DMS153 (cell line): Measurements from ENCODE around the gene TRIML1.
"Not testable (repeated sequence)": the region's sequence is repeated elsewhere in the genome, so short reads cannot be mapped to it uniquely, and the experiment has no call there.

Experiments
- DNase-seq: peaks from one replicate; lab custom pipeline; 2025; lab: John Stamatoyannopoulos, UW

The TRIML1 gene

GRCh38 chr4:188154668-188155405 lies 15.6 kb downstream of the TRIML1 start:
- peak; percentile 18 for DNase-seq

GRCh38 chr4:188158336-188158735 lies 19.1 kb downstream of the TRIML1 start:
- no peak for DNase-seq

DNA sequence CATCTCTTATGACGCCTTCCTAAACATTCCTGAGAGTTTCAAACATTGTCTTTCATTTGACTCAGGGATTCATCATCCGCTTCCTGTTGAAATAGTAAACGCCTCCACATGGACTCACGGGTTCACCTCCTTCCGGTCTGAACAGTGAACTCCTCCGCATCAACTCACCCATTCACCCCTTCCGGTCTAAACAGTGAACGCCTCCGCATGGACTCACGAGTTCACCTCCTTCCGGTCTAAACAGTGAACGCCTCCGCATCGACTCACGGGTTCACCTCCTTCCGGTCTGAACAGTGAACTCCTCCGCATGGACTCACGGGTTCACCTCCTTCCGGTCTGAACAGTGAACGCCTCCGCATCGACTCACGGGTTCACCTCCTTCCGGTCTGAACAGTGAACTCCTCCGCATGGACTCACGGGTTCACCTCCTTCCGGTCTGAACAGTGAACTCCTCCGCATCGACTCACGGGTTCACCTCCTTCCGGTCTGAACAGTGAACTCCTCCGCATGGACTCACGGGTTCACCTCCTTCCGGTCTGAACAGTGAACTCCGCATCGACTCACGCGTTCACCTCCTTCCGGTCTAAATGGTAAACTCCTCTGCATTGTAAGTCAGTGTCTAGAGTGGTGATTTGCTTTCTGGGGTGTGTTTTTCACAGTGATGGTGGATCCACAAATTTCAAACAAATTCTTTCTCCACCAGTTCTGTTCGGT lies 20.4 kb downstream of the TRIML1 start:
- DNase-seq: not testable (repeated sequence)

DNA sequence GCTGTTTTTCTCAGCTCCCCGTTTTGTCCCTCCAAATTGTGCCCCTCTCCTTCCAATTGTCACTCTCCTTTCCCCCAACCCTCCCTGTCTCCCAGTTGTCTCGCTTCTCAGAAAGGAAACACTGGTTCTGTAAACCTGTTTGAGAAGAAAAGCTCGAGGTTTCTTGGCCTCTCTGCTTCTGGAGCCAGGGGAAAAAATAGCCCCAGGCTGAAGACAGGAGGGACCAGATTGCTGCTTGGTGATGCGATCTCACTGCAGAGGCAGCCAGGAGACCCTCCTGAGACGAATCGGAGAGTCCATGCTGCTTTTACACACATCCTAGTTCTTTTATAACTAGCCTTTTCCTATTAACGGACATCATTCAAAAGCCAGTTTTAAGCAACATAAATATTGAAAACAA lies 21.2 kb downstream of the TRIML1 start:
- no peak for DNase-seq

GRCh38 chr4:188161167-188161566 lies 21.9 kb downstream of the TRIML1 start:
- no peak for DNase-seq

DNA sequence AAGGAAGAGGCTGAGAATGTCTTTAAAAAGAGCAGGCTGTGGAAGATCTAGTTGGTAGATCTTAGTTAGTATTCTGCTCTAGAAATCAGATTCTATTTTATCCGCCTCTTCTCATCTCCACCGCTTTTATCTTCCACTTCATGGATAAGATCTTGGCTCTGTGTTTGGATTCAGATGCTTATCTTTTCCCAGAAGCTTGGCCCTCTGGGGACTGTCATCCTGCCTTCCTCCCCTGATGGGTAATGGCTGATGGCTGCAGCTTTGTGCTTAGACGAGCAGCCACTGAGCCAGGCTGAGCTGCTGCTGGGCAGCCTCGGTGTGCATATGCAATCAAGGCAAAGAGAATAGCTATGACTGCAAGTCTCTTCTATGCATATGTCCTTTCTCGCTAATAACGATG lies 23.5 kb downstream of the TRIML1 start:
- no peak for DNase-seq

DNA sequence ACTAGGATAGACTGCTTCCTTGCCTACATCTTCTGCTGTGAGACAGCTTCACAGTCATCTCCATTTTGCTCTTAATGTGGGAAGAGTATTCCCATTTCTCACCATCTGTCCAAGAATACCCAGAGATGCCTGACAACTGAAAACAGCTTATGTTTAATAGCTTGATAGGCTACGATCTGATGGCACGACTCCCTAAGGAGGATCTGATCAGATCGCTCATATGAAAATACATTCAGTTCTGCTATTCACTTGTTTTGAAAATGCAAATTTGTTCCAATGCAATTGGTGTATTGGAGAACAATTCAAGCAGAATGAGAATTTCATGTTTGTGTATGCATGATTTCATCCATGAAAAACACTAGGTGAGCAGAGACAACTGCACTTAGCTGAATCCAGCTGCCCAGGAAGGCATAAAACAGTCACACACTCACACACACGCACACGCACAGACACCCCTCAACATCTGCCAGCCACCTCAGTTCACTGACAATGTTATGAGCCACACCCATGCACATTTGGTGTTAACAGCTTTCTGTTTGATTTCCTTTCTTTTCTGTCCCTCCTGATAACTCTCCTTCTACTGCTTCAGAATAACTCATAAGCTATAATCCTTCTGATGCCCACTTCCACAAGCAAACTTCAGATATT lies 29.6 kb downstream of the TRIML1 start:
- no peak for DNase-seq

GRCh38 chr4:188171551-188171950 lies 32.3 kb downstream of the TRIML1 start:
- no peak for DNase-seq

DNA sequence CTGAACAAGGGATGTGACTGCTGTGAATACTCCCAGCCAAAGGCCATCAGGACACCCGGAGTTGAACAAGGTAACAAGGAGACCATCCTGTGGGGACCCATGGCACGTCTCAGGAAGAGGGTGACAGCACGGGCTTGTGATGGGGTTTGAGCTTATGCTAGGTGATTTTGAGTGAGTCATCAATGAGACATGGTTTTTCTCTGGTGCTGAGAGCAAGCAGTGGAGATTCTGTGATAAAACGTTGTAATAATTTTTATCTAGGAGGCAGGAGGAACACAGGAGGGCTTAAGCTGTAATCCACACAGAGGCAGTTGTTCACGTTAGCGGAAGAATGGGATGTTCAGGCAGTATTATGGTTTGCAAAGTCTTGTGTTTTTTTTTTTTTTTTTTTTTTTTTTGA lies 36.0 kb downstream of the TRIML1 start:
- no peak for DNase-seq

GRCh38 chr4:188177997-188178675 lies 38.9 kb downstream of the TRIML1 start:
- DNase-seq: no peak

DNA sequence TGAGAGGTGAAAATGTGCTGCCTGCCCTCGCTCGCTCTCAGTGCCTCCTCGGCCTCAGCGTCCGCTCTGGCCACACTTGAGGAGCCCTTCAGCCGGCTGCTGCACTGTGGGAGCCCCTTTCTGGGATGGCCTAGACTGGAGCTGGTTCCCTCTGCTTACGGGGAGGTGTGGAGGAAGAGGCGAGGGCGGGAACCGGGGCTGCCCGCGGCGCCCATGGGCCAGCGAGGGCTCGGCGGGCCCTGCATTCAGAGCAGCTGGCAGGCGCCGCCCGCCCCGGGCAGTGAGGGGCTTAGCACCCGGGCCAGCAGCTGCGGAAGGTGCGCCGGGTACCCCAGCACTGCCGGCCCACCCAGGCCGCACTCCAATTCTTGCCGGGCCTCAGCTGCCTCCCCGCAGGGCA lies 39.6 kb downstream of the TRIML1 start:
- DNase-seq: no peak

- no peak for DNase-seq
These were observed 47.9 kb downstream of the TRIML1 start for GRCh38 chr4:188187106-188187505.

DNA sequence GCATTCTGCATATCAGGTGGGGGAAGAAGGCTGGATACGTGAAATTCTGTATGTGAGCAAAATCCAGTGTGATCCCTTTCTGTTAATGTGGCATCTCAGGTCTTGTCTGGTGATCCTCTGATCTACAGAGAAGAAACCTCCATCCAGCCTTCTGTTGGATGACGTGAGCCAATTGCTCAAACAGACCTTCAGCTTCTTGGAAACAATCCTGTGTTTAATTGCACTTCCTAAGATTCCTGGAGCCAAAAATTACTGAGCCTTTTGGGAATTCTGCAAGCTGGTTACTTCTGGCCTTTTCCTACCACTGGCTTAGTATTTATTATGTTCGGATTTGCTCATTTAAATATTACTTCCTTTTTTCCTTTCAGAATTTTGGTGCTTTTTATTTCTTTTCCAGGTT lies 51.2 kb downstream of the TRIML1 start:
- no peak for DNase-seq

DNA sequence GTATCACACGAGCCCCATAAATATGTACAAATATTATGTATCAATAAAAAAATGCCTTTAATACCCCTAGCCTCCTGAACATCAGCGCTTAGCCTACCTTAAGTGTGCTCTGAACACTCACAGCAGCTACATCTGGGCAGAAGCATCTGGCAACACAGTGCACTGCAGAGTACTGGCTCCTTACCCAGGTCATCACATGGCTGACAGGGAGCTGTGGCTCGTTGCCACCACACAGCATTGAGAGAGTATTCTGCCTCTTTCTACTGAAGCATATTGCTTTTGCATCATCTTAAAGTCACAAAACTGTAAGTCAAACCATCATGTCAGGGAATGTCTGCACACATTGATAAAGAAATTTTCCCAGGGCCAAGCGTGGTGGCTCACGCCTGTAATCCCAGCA lies 55.2 kb downstream of the TRIML1 start:
- no peak for DNase-seq

- peak; percentile 49 for DNase-seq
These were observed 56.2 kb downstream of the TRIML1 start for GRCh38 chr4:188195389-188195985.

DNA sequence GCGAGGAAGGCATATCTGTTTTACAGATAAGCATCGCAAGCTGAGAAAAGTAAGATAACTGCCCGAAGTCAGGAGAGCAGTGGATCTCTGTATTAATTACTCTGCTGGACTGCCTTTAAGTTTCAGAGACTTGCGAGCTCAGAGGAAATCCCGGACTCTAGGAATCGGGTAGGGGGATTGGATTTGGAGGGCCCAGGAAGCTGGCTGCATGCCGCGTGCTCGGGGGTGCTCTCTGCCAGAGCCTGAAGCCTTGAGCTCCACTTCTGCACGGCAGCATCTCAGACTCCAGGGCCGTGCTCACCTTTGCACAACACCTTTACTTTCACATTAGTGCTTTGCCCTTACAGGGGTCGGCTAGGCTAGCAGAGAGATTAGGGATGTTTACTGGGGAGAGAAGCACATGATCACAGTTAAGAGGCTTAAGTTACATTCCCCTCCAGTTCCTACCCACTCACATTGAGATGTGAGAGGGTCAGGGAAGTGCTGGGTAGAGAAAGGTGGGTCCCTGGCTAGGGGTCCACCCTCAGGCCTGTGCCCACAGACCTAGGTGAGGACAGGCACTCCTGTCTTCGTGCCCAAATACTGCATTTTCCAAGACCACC lies 57.0 kb downstream of the TRIML1 start:
- no peak for DNase-seq
